ENCODE data around the gene SLIRP.
"Not testable (repeated sequence)": the region's sequence is repeated elsewhere in the genome, so short reads cannot be mapped to it uniquely, and the experiment has no call there.

The SLIRP gene

GRCh38 chr14:77707724-77708408 is at the start of gene SLIRP, which contains the start of gene ALKBH1:
Gene SLIRP (plus strand): TSS chr14:77708103. CDS start chr14:77708112, 9 bp downstream.
Gene ALKBH1 (minus strand): TSS chr14:77708023. CDS start chr14:77708004, 19 bp downstream.
- peak; percentile 93 for DNase-seq

GRCh38 chr14:77659831-77660230 is 48.1 kb upstream of the SLIRP start:
- no peak for DNase-seq

More at GRCh38 chr14:77707724-77708408, at the start of gene SLIRP, which contains the start of gene ALKBH1:
- in situ Hi-C loops (cut with MboI; ENCODE audit: low pct_unique_long_range_greater_than_20kb, low sequenced_read_pairs), result no loop called here

GRCh38 chr14:77660754-77661153 is 47.1 kb upstream of the SLIRP start:
- no peak for DNase-seq
- in situ Hi-C loops (cut with MboI; ENCODE audit: low pct_unique_long_range_greater_than_20kb, low sequenced_read_pairs), result no loop called here

More at GRCh38 chr14:77659831-77660230, 48.1 kb upstream of the SLIRP start:
- in situ Hi-C loops (cut with MboI; ENCODE audit: low pct_unique_long_range_greater_than_20kb, low sequenced_read_pairs), result no loop called here

GRCh38 chr14:77661562-77661961 is 46.3 kb upstream of the SLIRP start:
- in situ Hi-C loops (cut with MboI; ENCODE audit: low pct_unique_long_range_greater_than_20kb, low sequenced_read_pairs); DNase-seq: not testable (repeated sequence)

GRCh38 chr14:77663293-77663692 is 44.6 kb upstream of the SLIRP start:
- in situ Hi-C loops (cut with MboI; ENCODE audit: low pct_unique_long_range_greater_than_20kb, low sequenced_read_pairs), result no loop called here
- no peak for DNase-seq

- in situ Hi-C loops (cut with MboI; ENCODE audit: low pct_unique_long_range_greater_than_20kb, low sequenced_read_pairs), result no loop called here
- no peak for DNase-seq
Observed at GRCh38 chr14:77667331-77667730, 40.6 kb upstream of the SLIRP start.

GRCh38 chr14:77673193-77673592 is 34.7 kb upstream of the SLIRP start:
- no peak for DNase-seq
- in situ Hi-C loops (cut with MboI; ENCODE audit: low pct_unique_long_range_greater_than_20kb, low sequenced_read_pairs), result no loop called here

GRCh38 chr14:77674931-77675330 is 33.0 kb upstream of the SLIRP start:
- in situ Hi-C loops (cut with MboI; ENCODE audit: low pct_unique_long_range_greater_than_20kb, low sequenced_read_pairs), result no loop called here
- DNase-seq, result no peak

- DNase-seq, result no peak
- in situ Hi-C loops (cut with MboI; ENCODE audit: low pct_unique_long_range_greater_than_20kb, low sequenced_read_pairs), result no loop called here
Observed at GRCh38 chr14:77681196-77682157, 26.4 kb upstream of the SLIRP start.

- in situ Hi-C loops (cut with MboI; ENCODE audit: low pct_unique_long_range_greater_than_20kb, low sequenced_read_pairs), result no loop called here
- no peak for DNase-seq
Observed at GRCh38 chr14:77682158-77682553, 25.7 kb upstream of the SLIRP start.

GRCh38 chr14:77691259-77691658 is 16.6 kb upstream of the SLIRP start:
- no peak for DNase-seq
- in situ Hi-C loops (cut with MboI; ENCODE audit: low pct_unique_long_range_greater_than_20kb, low sequenced_read_pairs), result no loop called here

- in situ Hi-C loops (cut with MboI; ENCODE audit: low pct_unique_long_range_greater_than_20kb, low sequenced_read_pairs), result no loop called here
Observed at GRCh38 chr14:77707355-77707723, 564 bp upstream of the SLIRP start.

GRCh38 chr14:77708749-77709148 is 846 bp downstream of the SLIRP start:
- in situ Hi-C loops (cut with MboI; ENCODE audit: low pct_unique_long_range_greater_than_20kb, low sequenced_read_pairs), result no loop called here
- DNase-seq, result no peak

More at GRCh38 chr14:77707355-77707723, 564 bp upstream of the SLIRP start:
- DNase-seq, result peak; percentile 45

GRCh38 chr14:77709412-77709811 is 1.5 kb downstream of the SLIRP start:
- no peak for DNase-seq
- in situ Hi-C loops (cut with MboI; ENCODE audit: low pct_unique_long_range_greater_than_20kb, low sequenced_read_pairs), result no loop called here

- DNase-seq, result no peak
- in situ Hi-C loops (cut with MboI; ENCODE audit: low pct_unique_long_range_greater_than_20kb, low sequenced_read_pairs), result no loop called here
Observed at GRCh38 chr14:77710364-77710763, 2.5 kb downstream of the SLIRP start.

GRCh38 chr14:77714926-77715325 is 7.0 kb downstream of the SLIRP start:
- in situ Hi-C loops (cut with MboI; ENCODE audit: low pct_unique_long_range_greater_than_20kb, low sequenced_read_pairs), result no loop called here
- DNase-seq, result no peak

GRCh38 chr14:77717608-77718305 is 9.9 kb downstream of the SLIRP start:
- in situ Hi-C loops (cut with MboI; ENCODE audit: low pct_unique_long_range_greater_than_20kb, low sequenced_read_pairs), result no loop called here
- no peak for DNase-seq

GRCh38 chr14:77721437-77721836 is 13.5 kb downstream of the SLIRP start:
- in situ Hi-C loops (cut with MboI; ENCODE audit: low pct_unique_long_range_greater_than_20kb, low sequenced_read_pairs), result no loop called here
- no peak for DNase-seq

GRCh38 chr14:77722301-77722700 is 14.4 kb downstream of the SLIRP start:
- in situ Hi-C loops (cut with MboI; ENCODE audit: low pct_unique_long_range_greater_than_20kb, low sequenced_read_pairs), result no loop called here
- no peak for DNase-seq

All from KBM-7 (cell line).